ENCODE measurements around the gene TIGD3. TPM values are rescaled to one million over a fixed set of nuclear protein-coding genes. Genes with fewer than 3 reads are reported as not detected.

Gene TIGD3
- total and polyA plus RNA-seq, 2 of the 13 experiments (the other 11 are each of a cell fraction or from before 2014, with no cell fraction given): 0.49 to 4.9 TPM

- H3K9ac ChIP-seq (ENCODE audit: insufficient read depth, low read depth, low read length): no peak overlapping the region
- in situ Hi-C loops (cut with HindIII; ENCODE audit: extremely low pct_ligation_motif_present, low pct_unique_long_range_greater_than_20kb): no loop called here
- intact Hi-C loops (cut with micrococcal nuclease; ENCODE audit: unreplicated experiment): no loop called here
- DNase-seq (ENCODE audit: low spot score) (no peak), FAIRE-seq (no peak), ATAC-seq (no peak)
- TF ChIP-seq NFKB2 (CRISPR knock-in tag; IDR thresholded peaks at IDR 0.05; ENCODE audit: borderline replicate concordance): 0 out of 2 replicates have a peak, but pooled peaks have one; percentile 8
- TF ChIP-seq, protein P1, sequence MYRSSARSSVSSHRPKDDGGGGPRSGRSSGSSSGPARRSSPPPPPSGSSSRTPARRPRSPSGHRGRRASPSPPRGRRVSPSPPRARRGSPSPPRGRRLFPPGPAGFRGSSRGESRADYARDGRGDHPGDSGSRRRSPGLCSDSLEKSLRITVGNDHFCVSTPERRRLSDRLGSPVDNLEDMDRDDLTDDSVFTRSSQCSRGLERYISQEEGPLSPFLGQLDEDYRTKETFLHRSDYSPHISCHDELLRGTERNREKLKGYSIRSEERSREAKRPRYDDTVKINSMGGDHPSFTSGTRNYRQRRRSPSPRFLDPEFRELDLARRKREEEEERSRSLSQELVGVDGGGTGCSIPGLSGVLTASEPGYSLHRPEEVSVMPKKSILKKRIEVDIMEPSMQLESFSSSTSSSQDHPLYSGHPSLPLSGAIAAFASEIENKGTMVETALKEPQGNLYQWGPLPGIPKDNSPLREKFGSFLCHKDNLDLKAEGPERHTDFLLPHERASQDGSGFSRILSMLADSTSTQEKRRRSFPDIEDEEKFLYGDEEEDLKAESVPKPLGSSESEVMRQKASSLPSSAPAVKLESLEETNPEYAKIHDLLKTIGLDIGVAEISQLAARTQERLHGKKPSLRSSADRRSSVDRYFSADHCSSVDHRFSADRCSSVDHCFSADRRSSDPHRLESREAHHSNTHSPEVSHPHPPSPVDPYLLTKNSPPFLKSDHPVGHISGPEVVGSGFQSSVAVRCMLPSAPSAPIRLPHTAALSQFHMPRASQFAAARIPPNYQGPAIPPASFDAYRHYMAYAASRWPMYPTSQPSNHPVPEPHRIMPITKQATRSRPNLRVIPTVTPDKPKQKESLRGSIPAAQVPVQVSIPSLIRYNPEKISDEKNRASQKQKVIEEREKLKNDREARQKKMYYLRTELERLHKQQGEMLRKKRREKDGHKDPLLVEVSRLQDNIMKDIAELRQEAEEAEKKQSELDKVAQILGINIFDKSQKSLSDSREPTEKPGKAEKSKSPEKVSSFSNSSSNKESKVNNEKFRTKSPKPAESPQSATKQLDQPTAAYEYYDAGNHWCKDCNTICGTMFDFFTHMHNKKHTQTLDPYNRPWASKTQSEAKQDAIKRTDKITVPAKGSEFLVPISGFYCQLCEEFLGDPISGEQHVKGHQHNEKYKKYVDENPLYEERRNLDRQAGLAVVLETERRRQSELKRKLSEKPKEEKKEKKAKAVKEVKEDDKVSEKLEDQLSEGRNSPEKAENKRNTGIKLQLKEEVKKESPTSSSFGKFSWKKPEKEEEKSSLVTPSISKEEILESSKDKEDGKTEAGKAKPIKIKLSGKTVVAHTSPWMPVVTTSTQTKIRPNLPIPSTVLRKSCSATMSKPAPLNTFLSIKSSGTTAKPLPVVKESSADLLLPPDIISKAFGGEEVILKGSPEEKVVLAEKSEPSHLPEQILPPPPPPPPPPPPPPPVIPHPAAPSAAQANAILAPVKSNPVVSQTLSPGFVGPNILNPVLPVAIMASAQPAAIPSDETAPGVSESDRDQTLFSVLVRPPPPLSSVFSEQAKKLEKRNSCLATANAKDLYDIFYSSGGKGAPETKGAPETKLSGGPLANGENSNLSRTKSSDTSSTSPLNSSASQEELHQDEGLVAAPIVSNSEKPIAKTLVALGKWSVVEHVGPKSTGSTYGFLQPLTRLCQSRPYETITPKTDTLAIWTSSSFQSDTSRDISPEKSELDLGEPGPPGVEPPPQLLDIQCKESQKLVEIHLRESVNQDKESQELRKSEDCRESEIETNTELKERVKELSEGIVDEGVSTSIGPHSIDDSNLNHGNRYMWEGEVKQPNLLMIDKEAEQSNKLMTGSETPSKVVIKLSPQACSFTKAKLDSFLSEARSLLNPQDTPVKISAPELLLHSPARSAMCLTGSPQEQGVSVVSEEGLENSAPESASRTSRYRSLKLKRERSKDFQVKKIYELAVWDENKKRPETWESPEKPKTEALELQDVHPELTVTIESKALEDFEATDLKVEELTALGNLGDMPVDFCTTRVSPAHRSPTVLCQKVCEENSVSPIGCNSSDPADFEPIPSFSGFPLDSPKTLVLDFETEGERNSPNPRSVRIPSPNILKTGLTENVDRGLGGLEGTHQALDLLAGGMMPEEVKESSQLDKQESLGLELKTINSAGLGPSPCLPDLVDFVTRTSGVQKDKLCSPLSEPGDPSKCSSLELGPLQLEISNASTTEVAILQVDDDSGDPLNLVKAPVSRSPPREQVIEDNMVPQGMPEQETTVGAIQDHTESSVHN (CRISPR knock-in tag; IDR thresholded peaks at IDR 0.05): no peak
- ChIA-PET CTCF (ENCODE audit: low intra/inter-chr PET ratio, low total read pairs) (no interaction called here), POLR2A (interaction anchor here (16.8 kb wide), 1 partner anchor 28 kb away, joined by 433 read pairs; the partner anchor contains the start of gene NEAT1)
- no TSS peak for BruUV-seq (replicated peaks)
- H3K36me3 ChIP-seq (replicated peaks in 1 of 2; ENCODE audit: control insufficient read depth in 1 of 2, insufficient read depth in 2 of 2, low read length in 2 of 2): peaks cover 7 to 14% of the 10 kb centered on the region in 2 experiments; a peak in 2 of 5 replicates
- no peaks in the 10 kb centered on the region for H4K20me1 ChIP-seq (ENCODE audit: insufficient read depth, low read length)
- H3K4me1 ChIP-seq (ENCODE audit: insufficient read depth, low read length): peaks cover 20% of the 10 kb centered on the region
- H3K79me2 ChIP-seq (ENCODE audit: insufficient read depth, low read length): no peaks in the 10 kb centered on the region
- H3K27ac ChIP-seq (ENCODE audit: extremely low read length, insufficient read depth, low read length): no peak overlapping the region
- WGBS (ENCODE audit: low lambda C conversion rate): 95% methylated on average over 12 of the region's 13 CpGs
- H3K9me3 ChIP-seq (ENCODE audit: low read length): no peaks in the 10 kb centered on the region
- no peak overlapping the region for H3K4me3 ChIP-seq (replicated peaks in 1 of 3; ENCODE audit: insufficient read depth in 1 of 3, low read depth in 2 of 3, low read length in 3 of 3)
- H2AFZ ChIP-seq (ENCODE audit: low read length): no peak overlapping the region
- H3K27me3 ChIP-seq (ENCODE audit: control insufficient read depth in 1 of 2, insufficient read depth in 2 of 2, low read length in 2 of 2): no peaks in the 10 kb centered on the region
- no peak overlapping the region for H3K4me2 ChIP-seq (ENCODE audit: low read depth, low read length)
Observed at GRCh38 chr11:65392186-65392829, 37.8 kb downstream of the TIGD3 start.
